Effector memory CD8-positive, alpha-beta T cell (primary cell): Measurements from ENCODE around the gene SOCS1.
"Not testable (repeated sequence)": the region's sequence is repeated elsewhere in the genome, so short reads cannot be mapped to it uniquely, and the experiment has no call there.

Experiments used
- ATAC-seq: fragments of 150-1000 bp; cut with Tn5 transposase; replicated peaks from 2 replicates; pipeline ENCODE4 v1.10.0; 2021; ENCODE audit warnings: mild to moderate bottlenecking, moderate library complexity
- DNase-seq, 3 experiments: peaks; one replicate each; pipeline ENCODE4 v3.0.0; 2021
- H3K27ac Mint-ChIP-seq, 2 donors: one replicate each; pipeline ENCODE4 v1.8.0; 2022; ENCODE audit warnings: mild to moderate bottlenecking in 2 of 2, mixed read lengths in 2 of 2, moderate library complexity in 2 of 2
- H3K27me3 Mint-ChIP-seq, 2 donors: one replicate each; pipeline ENCODE4 v1.8.0; 2022; ENCODE audit warnings: mixed read lengths in 2 of 2
- H3K36me3 Mint-ChIP-seq: one replicate; pipeline ENCODE4 v1.8.0; 2022; ENCODE audit warnings: mild to moderate bottlenecking, moderate library complexity, mixed read lengths; ENCODE audit not compliant: insufficient read depth
- H3K4me1 Mint-ChIP-seq, 2 donors: one replicate each; pipeline ENCODE4 v1.8.0; 2022; ENCODE audit warnings: low read depth in 2 of 2, mixed read lengths in 2 of 2
- H3K4me3 Mint-ChIP-seq, 2 donors: one replicate each; pipeline ENCODE4 v1.8.0; 2022; ENCODE audit warnings: mild to moderate bottlenecking in 2 of 2, mixed read lengths in 2 of 2, moderate library complexity in 2 of 2
- H3K9me3 Mint-ChIP-seq, 2 donors: one replicate each; pipeline ENCODE4 v1.8.0; 2022; ENCODE audit warnings: mixed read lengths in 2 of 2

The SOCS1 gene

GRCh38 chr16:11296351-11296705, 40.3 kb upstream of the SOCS1 start:
- no peaks in the 10 kb centered on the region for H3K36me3 Mint-ChIP-seq
- ATAC-seq, result no peak
- H3K9me3 Mint-ChIP-seq, result no peaks in the 10 kb centered on the region
- DNase-seq, result no peak
- peaks cover 16 to 30% of the 10 kb centered on the region in 2 donors for H3K27me3 Mint-ChIP-seq
- H3K4me1 Mint-ChIP-seq, result peaks cover 8 to 15% of the 10 kb centered on the region in 2 donors
- peak overlapping the region in 1 of 2 donors; percentile 8 for H3K4me3 Mint-ChIP-seq
- no peak overlapping the region for H3K27ac Mint-ChIP-seq

DNA sequence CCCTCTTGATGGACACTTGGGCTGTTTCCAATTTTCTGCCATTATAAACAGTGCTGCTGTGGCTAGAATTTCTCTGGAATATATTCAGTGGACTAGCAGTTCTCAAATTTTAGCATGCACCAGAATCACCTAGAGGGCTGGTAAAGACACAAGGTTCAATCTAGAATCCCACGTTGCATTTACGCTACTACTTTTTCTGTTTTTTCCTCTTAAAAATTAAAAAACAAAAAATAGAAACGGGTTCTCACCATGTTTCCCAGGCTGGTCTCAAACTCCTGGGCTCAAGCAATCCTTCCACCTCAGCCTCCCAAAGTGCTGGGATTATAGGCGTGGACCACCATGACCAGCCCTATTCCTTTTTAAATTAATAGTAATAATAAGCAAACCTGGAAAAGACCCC, 39.7 kb upstream of the SOCS1 start:
- Mint-ChIP-seq H3K4me1 (peaks cover 8 to 15% of the 10 kb centered on the region in 2 donors), H3K27ac (no peak overlapping the region), H3K27me3 (peaks cover 18 to 36% of the 10 kb centered on the region in 2 donors), H3K36me3 (no peaks in the 10 kb centered on the region), H3K9me3 (no peaks in the 10 kb centered on the region), H3K4me3 (no peak overlapping the region)
- DNase-seq (no peak), ATAC-seq (no peak)

DNA sequence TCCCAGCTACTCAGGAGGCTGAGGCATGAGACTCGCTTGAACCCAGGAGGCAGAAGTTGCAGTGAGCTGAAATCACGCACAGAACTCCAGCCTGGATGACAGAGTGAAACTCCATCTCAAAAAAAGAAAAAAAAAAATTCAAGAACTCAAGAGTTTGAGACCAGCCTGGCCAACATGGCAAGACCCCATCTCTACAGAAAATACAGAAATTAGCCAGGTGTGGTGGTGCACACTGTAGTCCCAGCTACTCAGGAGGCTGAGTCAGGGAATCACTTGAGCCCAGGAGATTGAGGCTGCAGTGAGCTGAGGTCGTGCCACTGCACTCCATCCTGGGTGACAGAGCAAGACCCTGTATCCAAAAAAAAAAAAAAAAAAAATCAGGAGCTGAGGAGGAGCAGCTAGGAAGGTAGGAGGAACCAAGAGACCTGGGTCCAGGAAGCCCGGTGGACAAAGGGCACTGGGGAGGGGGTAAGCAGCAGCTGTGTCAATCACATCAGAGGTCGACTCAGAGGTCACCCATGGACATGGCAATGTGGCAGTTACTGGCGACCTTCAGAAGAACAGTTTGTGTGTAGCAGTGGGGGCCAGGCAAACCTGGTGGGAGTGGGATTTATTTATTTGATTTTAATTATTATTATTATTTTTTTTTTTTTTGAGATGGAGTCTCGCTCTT, 36.2 kb upstream of the SOCS1 start:
- H3K4me3 Mint-ChIP-seq, result no peak overlapping the region
- no peak overlapping the region for H3K27ac Mint-ChIP-seq
- no peak for DNase-seq
- ATAC-seq, result no peak
- H3K4me1 Mint-ChIP-seq, result peaks cover 3 to 5% of the 10 kb centered on the region in 2 donors
- H3K9me3 Mint-ChIP-seq, result no peaks in the 10 kb centered on the region
- H3K27me3 Mint-ChIP-seq, result peaks cover 51 to 71% of the 10 kb centered on the region in 2 donors
- no peaks in the 10 kb centered on the region for H3K36me3 Mint-ChIP-seq

- Mint-ChIP-seq H3K4me3 (no peak overlapping the region), H3K9me3 (no peaks in the 10 kb centered on the region)
Observed at GRCh38 chr16:11291091-11291703, 35.2 kb upstream of the SOCS1 start.

GRCh38 chr16:11290102-11290893, 34.3 kb upstream of the SOCS1 start:
- no peak overlapping the region for H3K27ac Mint-ChIP-seq
- DNase-seq, result no peak
- H3K4me1 Mint-ChIP-seq, result no peaks in the 10 kb centered on the region
- no peaks in the 10 kb centered on the region for H3K9me3 Mint-ChIP-seq
- no peaks in the 10 kb centered on the region for H3K36me3 Mint-ChIP-seq
- H3K27me3 Mint-ChIP-seq, result peaks cover 59 to 89% of the 10 kb centered on the region in 2 donors
- no peak for ATAC-seq
- H3K4me3 Mint-ChIP-seq, result no peak overlapping the region

More at GRCh38 chr16:11291091-11291703, 35.2 kb upstream of the SOCS1 start:
- peaks cover 59 to 80% of the 10 kb centered on the region in 2 donors for H3K27me3 Mint-ChIP-seq
- DNase-seq, result no peak
- no peak for ATAC-seq
- no peaks in the 10 kb centered on the region for H3K36me3 Mint-ChIP-seq
- H3K27ac Mint-ChIP-seq, result no peak overlapping the region
- no peaks in the 10 kb centered on the region for H3K4me1 Mint-ChIP-seq

DNA sequence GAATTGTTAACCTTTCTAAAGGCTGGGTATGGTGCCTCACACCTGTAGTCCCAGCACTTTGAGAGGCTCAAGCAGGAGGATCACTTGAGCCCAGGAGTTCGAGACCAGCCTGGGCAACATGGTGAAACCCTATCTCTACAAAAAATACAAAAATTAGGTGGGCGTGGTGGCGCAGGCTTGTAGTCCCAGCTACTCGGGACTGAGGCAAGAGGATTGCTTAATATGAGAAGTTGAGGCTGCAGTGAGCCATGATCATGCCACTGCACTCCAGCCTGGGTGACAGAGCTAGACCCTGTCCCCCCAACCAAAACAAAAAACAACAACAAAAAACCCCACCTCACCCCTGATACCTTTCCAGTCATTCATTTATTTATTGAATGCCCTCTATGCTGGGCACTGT, 33.7 kb upstream of the SOCS1 start:
- DNase-seq, H3K36me3 Mint-ChIP-seq, H3K4me1 Mint-ChIP-seq, ATAC-seq, H3K27ac Mint-ChIP-seq, H3K4me3 Mint-ChIP-seq, H3K9me3 Mint-ChIP-seq: not testable (repeated sequence)
- H3K27me3 Mint-ChIP-seq, result peaks cover 59 to 94% of the 10 kb centered on the region in 2 donors

DNA sequence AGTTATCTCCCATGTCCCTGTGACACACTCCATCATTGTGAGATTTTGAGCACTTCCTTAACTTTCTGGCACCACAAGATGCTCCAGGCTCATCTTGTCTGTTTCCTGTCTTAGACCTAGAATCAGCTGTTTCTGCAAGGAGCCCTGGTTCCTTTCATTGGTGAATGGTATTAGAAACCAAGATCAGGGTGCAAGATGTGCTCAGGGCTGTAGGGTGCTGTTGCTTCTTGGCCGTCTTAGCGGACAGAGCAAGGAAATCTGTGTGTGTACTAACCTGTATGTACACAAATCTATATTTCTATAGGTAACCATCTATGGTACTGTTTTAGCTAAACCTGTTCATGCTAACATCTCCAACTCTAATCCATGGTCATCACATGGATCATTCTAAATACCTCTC, 33.2 kb upstream of the SOCS1 start:
- Mint-ChIP-seq H3K4me3 (no peak overlapping the region), H3K27ac (no peak overlapping the region), H3K4me1 (no peaks in the 10 kb centered on the region), H3K27me3 (peaks cover 59 to 96% of the 10 kb centered on the region in 2 donors), H3K36me3 (no peaks in the 10 kb centered on the region), H3K9me3 (no peaks in the 10 kb centered on the region)
- DNase-seq (no peak), ATAC-seq (no peak)

- Mint-ChIP-seq H3K4me3 (no peak overlapping the region), H3K9me3 (no peaks in the 10 kb centered on the region), H3K36me3 (no peaks in the 10 kb centered on the region), H3K27me3 (peaks cover 52 to 91% of the 10 kb centered on the region in 2 donors), H3K4me1 (no peaks in the 10 kb centered on the region), H3K27ac (no peak overlapping the region)
- no peak for DNase-seq
- ATAC-seq, result no peak
Observed at GRCh38 chr16:11285842-11286241, 29.8 kb upstream of the SOCS1 start.

GRCh38 chr16:11283820-11284248, 27.8 kb upstream of the SOCS1 start:
- DNase-seq, result no peak
- ATAC-seq, result no peak
- H3K9me3 Mint-ChIP-seq, result no peaks in the 10 kb centered on the region
- H3K4me1 Mint-ChIP-seq, result peaks cover 0 to 2% of the 10 kb centered on the region in 2 donors
- H3K27me3 Mint-ChIP-seq, result peaks cover 35 to 82% of the 10 kb centered on the region in 2 donors
- H3K27ac Mint-ChIP-seq, result no peak overlapping the region
- no peak overlapping the region for H3K4me3 Mint-ChIP-seq
- H3K36me3 Mint-ChIP-seq, result no peaks in the 10 kb centered on the region

DNA sequence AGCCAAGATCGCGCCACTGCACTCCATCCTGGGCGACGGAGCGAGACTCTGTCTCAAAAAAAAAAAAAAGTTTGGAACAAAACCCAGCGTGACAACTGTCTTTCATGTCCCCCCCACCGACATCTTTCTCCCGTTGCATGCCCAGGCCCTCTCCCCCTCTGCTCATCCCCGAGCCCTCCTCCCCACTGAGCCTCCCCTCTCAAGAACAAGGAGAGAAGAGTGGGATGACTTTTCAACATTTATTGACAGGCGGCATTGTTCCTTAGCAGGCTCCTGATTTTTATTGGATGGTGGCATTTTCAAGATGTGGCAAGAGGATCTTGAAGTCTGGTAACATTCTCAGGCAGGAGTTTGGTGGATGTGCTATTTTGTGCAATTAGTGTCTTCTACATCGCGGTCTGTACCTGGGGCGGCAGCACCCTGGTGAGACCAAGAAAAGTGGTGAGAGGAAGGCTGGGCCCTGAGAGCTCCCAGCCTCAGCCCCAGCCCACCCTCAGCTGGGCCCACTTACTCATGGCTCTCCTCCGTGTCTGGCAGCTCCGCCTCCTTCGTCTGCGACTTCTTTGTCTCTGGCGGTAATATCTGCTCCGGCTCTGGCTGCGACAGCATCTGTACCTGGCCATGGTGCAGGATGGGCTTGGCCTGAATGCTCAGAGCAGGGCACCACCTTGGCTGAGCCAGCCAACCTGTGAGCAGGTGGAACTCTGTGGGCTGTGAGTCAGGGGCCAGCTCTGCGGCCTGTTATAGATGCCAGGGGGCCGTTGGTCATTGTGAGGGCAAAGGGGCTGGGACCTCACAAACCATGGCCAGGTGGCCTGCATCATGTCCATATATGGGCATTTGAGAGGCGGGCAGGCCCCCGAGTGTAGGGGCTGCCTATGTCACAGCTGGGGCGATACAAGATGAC, 24.9 kb upstream of the SOCS1 start, which contains the start of gene PRM1:
TSS of gene PRM1 (minus strand) at position 715 of the 907 bp plus-strand sequence. CDS start at position 623, 92 bp downstream.
- no peak for ATAC-seq
- no peak for DNase-seq
- H3K27me3 Mint-ChIP-seq, result peaks cover 10 to 73% of the 10 kb centered on the region in 2 donors
- no peak within 1 kb of the TSS for H3K27ac Mint-ChIP-seq
- no peaks in the 10 kb centered on the region for H3K36me3 Mint-ChIP-seq
- no peaks in the 10 kb centered on the region for H3K9me3 Mint-ChIP-seq
- peaks cover 0 to 2% of the 10 kb centered on the region in 2 donors for H3K4me1 Mint-ChIP-seq
- no peak within 1 kb of the TSS for H3K4me3 Mint-ChIP-seq

GRCh38 chr16:11278681-11279628, 23.0 kb upstream of the SOCS1 start:
- H3K36me3 Mint-ChIP-seq, result no peaks in the 10 kb centered on the region
- H3K4me3 Mint-ChIP-seq, result no peak overlapping the region
- peaks cover 0 to 2% of the 10 kb centered on the region in 2 donors for H3K4me1 Mint-ChIP-seq
- H3K9me3 Mint-ChIP-seq, result no peaks in the 10 kb centered on the region
- H3K27me3 Mint-ChIP-seq, result peaks cover 10 to 69% of the 10 kb centered on the region in 2 donors
- no peak for ATAC-seq
- no peak for DNase-seq
- H3K27ac Mint-ChIP-seq, result no peak overlapping the region
